HG02571 (cell line): ENCODE results near the gene AFAP1.

ENCODE experiments used
- ATAC-seq: cut with Tn5 transposase; IDR thresholded peaks from one replicate; pipeline ENCODE4 v1.9.1; 2021; ENCODE audit warnings: mild to moderate bottlenecking, moderate library complexity; ENCODE audit not compliant: unreplicated experiment

Gene AFAP1

DNA sequence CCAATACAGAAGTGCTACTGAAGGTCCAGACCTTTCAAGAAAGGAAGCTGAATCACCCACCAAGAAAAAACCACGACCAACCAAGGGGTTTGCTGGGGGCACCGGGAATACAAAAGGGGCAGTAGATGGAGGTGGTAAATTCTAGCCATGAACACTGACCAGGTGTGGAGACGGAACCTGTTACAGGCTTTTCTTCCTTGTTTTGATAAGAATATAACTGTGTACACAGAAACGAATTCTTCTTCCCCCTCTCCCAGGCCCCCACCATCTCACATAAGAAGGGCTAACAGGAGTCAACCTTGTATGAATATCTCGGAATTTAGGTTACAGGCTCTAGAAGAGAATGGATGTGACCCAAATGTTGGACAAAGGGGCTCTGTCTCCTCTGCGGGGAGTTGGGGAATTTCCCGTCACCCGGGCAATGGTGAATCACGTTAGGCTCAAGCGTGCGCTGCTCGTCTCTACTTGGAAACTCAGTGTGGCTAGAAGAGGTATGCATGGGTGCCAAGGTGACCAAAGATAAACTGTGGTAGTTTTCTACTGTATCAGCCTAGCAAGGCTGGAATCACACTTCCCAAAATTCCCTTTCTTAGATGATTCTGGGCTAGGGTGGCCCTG is 87.0 kb downstream of the AFAP1 start:
- ATAC-seq = no peak

DNA sequence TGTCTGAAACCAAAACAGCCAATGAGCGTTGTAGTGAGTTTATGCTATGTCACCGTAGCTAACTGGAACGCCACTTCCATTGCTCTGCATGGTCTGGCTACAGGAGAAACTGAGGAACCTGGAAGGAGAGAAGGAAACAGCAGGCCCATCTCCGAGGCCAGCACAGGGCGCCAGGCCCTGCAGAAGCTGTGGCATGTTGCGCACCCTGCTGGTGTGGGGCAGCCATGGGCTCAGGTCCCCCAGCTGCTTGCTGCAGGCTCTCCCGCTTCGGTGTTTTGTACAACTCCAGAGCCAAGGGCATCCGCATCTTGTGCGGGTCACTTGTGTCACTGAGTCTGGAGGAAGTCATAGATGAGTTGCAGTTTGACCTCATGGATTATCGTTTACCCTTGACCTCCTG is 89.2 kb downstream of the AFAP1 start:
- ATAC-seq = no peak

DNA sequence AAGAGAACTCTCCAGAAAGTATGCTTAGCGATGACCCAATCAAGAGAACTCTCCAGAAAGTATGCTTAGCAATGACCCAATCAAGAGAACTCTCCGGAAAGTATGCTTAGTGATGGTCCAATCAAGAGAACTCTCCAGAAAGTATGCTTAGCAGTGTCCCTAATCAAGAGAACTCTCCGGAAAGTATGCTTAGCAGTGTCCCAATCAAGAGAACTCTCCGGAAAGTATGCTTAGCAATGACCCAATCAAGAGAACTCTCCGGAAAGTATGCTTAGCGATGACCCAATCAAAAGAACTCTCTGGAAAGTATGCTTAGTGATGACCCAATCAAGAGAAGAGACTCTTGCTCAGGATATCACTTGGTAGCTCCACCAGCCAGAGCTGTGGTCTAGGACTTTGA is 92.5 kb downstream of the AFAP1 start:
- no peak for ATAC-seq

DNA sequence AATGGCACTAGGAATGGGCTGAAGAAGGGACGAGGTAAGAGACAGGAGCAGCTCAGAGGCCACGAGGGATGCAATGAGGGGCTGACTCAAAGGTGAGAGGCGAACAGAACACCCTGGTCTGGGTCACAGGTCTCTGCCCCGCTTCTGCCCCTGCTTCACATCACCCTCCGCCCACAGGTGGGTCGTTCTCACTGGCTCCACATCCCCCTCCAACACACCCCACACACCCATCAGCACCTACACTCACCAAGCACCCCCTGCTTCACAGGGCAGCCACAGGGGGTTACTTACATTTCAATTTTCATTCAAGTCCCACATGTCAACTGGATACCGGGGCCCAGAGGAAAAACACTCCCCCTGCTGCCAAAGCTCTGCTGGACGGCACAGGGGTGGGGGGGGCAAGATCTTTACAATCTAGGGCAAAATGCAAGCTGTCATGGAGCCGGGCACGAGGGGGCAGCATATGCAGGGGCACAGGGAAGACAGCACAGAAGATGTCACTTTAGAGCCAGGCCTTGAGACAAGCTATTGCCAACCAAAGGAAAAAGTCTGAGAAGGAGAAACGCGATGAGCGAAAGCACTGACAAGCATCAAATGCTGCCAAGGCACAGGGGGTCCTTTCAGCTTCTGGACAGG is 94.0 kb downstream of the AFAP1 start:
- no peak for ATAC-seq

DNA sequence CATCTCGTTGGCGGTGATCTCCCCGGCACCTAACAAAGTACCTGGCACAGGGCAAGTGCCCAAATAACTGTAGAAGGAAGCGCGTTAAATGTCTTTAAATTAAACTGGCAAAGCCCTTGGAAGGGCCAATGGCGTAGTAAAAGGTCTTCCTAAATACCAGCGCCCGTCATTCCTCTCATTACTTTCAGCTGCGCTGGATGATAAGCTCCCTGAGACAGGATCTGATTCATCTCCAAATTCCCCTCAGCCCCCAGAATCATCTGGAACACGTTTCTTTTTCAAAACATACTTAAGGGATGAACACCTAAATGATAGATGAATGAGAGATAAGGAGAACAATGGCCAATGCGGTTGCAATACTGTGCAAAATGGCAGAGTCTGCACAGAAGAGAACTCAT is 95.1 kb downstream of the AFAP1 start:
- ATAC-seq = no peak

DNA sequence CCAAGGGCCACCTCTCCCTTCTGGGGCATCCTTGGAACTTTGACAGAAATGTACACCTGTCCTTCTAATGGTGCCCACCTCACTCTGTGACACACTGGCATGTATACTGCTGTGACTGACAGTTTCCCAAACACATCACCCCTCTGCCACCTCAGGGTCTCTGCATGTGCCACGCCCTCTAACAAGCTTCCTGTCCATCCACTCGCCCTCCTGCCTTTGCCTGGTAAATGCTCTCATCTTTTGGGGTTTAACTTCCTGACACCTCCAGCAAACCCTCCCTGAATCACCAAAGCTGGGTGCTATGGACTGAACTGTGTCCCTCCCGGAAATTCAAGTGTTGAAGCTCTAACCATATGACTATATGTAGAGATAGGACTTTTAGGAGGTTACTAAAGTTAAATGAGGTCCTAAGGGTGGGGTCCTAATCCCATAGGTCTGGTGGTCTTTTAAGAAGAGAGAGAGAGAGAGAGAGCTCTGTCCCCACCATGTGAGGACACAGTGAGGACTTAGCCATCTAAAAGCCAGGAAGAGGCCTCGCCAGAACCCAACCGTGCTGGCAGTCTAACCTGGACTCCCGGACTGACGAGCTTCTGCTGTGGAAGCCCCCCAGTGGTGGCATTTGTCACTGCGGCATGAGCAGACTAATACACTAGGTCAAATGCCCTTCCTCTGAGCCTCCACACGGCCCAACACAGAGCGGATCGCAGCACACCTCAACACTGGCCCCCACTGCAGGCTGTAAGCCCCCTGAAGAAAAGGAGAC is 95.6 kb downstream of the AFAP1 start:
- no peak for ATAC-seq

DNA sequence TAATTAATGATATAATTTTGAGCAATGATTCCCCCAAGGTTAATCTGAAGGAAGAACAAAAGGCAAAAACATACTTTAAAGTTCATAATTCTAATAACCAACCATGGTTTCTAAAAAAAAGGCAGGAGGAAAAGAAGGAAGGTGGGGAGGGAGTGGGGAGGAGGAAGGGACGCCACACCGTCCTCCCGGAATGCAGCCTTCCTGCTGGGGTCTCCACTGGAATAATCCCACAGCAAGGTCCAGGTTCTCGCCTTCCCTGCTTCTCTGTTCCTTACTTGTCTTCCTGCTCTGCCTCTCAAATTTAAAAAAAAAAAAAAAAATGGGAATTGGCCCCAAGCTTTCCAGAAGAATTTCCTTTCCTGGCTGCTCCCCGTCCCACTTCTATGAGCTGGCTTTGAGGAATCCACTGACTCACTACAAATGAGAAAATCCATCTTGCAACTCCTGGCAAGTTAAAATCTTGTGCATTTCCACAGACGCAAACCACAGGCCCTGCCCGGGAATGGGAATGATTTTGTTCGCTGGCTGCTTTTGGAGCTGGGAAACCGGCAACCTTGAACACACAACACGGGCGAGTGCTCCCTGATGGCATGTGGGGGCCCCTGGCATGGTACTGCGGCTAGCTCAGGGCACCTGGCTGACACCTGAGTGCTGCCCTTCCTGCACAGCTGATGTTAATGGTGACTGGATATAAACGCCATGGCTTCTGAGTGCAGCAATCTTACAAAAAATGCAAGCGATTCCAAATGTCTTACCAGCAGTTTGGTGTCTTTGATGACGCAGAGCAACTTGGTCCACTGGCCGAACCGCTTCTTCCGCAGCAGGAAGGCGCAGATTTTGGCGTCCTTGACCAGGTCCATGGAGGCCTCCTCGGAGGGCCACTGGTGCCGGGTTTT is 97.0 kb downstream of the AFAP1 start:
- ATAC-seq = no peak

DNA sequence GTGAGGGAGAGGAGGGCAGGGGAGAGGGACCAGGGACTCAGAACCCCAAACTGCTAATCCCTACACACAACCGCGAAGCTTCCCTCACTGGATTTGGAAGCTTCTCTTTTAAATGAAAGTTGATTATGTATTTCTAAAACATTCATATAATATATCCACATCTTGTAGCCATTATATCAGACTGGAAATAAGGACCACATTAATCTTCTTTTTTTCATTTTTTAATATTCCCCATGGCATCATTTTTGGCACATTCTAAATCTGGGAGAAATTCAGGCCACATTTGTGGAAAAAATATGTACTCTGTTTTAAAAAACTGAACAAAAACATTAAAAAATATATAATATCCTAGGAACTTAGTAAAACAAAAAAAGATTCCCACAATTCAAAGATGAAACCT is 97.8 kb downstream of the AFAP1 start:
- no peak for ATAC-seq

DNA sequence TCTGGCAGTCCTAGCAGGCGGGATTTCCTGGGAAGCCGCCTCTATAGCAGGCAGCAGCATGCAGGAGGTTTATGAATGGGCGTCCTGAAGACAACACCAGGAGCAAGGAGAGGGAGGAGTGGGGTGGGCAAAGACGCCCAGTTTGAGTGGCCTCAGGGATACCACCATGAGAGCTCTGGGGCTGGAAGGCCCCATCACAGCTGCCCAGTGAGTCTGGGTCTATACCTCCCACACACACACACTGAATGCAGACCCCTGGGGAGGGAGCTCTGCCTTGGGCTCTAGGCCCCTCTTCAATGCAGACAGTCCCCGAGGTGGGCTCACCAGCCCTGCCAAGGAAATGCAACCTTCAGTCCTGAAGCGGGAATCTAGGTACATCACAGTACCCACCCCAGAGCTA is 98.6 kb downstream of the AFAP1 start:
- ATAC-seq = no peak

DNA sequence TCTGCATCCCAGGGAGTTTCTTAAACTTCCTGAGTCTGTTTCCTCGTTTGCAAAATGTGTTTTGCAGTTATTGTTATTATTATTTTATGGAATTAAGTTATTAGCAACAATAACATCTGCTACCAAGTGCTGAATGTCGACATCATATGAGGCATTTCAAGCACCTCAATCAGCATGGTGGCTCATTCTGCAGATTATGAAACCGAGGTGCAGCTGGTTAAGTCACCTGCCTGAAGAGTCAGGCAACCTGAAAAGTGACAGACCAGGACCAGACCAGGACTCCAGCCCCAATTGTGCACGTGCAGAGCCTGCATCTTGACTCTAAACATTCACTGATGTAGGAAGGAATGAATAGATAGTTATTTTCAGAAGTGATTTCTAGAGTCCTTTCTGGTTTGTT is 99.8 kb downstream of the AFAP1 start:
- ATAC-seq = no peak

DNA sequence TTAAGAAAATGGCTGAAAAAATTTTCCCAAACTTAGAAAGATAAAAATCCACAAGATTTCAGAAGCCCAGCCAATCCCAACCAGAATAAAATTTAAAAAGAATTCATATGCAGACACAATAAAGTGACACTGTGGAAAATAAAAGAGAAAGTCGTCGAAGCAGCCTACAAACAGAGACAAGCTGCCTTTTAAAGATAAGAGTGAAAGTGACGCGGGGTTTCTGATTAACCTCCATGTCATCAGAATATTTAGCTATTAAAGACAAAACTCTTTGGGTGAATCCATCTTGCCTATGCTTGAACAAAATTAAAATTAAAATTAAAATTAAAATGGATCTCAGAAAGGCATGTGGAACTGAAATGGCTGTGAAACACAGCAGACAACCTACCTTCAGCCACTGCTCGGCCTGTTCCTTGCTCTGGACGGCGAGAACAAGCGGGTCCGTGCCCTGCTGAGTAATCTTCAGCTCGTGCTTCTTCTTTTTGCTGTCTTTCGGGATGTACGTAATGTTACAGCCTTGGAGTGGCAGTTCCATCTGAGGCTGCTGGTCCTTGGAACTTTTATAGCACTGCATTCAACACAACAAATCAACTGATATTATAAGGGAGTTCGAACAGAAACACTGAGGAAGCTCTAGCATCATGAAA is 101.4 kb downstream of the AFAP1 start:
- ATAC-seq = no peak

DNA sequence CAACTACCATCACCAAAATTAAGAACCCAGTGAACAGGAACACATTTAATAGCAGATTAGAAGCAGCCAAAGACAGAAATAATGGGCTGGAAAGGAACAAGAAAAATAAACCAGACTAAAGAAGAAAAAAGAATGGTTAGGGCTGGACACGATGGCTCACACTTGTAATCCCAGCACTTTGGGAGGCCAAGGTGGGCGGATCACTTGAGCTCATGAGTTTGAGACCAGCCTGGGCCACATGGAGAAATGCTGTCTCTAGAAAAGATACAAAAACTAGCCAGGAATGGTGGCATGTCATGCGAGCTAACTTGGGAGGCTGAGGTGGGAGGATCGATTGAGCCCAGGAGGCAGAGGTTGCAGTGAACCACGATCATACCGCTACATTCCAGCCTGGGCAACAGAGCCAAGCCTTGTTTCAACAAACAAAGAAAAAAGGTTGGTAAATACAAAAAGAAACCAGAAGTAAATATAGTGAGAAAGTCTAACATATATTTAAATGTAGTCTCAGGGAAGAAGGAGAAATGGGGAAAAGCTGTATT is 102.0 kb downstream of the AFAP1 start:
- ATAC-seq = no peak

DNA sequence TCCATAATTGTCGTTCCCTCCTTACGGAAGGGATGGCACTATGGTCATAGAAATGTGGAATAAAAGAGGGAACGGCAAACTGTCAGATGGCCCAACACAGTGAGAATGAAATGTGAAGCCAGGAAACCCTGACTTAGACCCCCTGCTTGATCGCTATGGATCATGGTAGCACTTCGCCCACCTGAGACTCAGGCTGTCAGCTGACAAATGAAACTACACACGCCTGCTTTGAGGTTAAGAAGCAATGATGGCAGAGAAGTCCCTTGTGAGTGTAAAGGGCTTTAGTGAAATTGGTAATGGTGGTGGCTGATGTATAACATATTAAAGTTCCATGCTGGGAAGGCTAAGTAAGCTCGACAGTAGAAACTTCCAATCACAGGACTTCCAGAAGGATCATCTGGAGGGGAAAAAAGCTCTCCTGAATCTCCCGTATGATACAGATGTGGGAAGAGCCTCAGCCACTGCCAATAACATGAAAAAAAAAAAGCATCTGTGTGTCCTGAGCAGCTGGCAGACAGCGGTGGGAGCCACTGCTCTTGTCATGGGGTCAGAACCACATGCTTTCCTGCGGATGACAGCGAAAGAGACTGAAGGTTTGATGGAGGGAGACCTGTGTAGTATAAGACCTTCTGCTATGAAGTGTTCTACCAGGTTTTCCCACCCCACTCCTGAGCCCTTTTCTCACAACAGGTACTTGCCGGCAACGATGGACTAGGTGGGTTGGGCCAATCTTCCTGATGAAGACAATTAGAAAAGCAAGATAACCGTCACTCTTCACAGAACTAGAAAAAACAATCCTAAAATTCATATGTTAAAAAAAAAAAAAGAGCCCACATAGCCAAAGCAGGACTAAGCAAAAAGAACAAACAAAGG is 107.6 kb downstream of the AFAP1 start:
- ATAC-seq = no peak

DNA sequence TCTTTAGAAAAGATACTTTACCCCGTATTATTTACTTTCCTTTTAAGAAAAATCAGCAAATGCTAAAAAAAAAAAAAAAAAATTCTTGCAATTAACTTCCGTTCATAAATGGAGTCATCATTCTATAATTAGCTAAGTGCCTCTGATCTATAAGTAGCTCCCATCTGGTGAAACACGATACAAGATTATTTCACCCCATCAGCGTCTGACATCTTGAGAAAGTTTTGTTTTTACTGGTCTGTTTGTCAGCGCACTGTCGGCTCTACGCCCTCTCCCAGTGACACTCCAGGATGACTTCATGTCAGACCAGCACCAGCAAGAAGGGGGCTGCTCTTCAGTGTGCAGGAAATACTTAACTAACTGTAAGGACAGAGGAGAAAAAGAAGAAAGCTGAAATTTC is 108.3 kb downstream of the AFAP1 start:
- no peak for ATAC-seq

DNA sequence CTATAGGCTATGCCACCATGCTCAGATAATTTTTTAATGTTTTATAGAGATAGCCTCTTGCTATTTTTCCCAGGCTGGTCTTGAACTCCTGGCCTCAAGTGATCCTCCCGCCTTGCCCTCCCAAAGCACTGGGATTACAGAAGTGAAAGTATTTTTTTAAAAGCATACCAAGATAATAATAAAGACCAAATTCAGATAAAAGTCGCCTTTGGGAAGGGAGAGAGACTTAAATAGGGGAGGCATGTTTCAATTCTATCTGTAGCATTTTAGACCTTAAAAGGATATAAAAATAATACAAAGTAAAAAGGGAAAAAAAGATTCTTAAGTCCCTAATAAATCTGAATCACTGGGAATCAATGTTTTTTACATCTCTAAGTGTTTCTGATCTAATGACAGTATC is 108.9 kb downstream of the AFAP1 start:
- ATAC-seq = no peak

DNA sequence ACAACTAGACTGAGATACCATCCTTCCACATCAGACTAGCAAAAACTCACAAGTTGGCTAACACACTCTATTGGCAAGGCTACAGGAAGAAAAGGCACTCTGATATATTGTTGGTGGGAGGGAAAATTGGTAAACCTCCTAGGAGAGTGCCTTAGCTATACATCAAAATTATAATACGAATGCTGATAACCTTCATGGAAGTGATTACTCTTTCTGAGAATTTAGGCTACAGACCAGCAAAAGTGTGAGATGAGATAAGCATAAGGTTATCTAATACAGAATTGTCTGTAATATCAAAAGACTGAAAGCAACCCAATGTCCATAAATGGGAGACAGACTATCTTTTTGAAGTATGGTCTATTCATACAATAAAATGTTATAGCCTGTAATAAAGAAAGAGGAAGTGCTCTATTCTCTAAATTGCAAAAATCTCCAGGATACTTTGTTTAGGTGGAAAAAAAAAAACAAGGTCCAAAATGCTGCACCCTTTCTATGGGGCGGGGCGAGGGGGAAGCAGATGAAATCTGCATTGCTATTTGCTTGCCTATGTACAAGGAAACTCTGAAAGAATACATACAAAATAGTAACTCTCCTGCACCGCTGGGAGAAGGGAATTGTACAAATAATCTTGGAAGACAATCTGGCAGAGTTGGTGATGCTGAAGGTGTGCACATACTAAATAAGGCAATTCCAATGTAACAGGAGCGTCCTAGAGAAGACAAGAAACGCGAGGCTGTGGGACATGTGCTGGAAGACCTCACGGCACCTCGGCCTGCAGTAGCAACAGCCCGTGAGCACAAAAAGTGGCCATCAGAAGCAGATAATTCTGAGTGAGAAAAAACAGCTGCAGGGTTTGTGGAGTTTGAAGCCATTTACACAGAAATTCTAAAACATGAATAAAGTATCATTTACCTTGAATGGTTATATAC is 109.7 kb downstream of the AFAP1 start:
- no peak for ATAC-seq

DNA sequence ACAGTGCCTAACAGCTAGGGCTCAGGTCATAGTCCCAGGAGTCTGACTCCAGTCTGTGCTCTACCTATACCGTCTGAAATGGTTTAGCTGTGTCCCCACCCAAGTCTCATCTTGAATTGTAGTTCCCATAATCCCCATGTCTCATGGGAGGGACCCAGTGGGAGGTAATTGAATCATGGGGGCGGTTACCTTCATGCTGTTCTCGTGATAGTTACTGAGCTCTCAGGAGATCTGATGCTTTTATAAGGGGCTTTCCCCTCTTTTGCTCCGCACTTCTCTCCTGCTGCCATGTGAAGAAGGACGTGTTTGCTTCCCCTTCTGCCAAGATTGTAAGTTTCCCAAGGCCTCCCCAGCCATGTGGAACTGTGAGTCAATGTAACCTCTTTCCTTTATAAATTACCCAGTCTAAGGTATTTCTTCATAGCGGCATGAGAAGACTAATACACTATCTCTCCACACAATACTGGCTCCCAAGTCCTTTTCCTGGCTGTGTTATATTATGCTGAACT is 110.8 kb downstream of the AFAP1 start:
- ATAC-seq = no peak

DNA sequence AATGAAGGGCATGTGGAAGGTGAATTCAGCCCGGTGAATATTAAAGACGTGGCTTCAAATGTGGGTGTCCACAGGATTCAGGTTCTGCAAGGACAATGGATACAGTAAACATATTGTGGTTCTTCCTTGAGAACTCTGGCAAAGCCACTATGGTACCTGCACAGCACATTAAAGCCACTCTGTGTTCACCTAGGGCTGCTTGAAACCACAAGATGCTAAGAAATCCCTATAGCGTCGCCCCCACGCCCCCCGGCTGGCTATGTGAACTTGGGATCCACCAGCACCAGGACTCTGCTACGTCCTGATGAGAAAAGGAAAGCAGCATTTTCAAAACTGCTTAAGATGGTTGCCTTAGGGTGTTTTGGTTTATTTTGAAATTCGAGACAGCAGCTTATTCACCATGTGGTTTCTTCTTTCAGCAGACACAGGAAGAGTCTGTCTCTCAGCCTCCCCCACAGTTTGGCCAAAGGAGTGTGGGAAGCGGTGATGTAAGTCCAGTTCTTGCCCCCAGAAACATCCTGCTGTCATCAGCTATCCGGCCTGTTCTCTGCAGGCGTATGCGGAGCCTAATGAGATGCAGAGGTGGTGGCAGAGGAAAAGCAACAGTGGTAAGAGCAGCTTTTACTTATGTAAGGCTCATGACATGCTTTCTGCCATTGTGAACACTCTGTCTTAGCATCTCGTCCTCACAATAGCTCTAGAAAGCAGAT is 111.5 kb downstream of the AFAP1 start:
- ATAC-seq = no peak
